GDM1 (cell line): ENCODE results near the gene HSPA8.
"Not testable (repeated sequence)": the region's sequence is repeated elsewhere in the genome, so short reads cannot be mapped to it uniquely, and the experiment has no call there.

Source experiments
- DNase-seq: peaks from one replicate; lab custom pipeline; 2025; lab: John Stamatoyannopoulos, UW

Gene HSPA8

GRCh38 chr11:123072332-123072761 is 10.4 kb upstream of the HSPA8 start:
- no peak for DNase-seq

GRCh38 chr11:123069908-123070821 is 8.2 kb upstream of the HSPA8 start:
- DNase-seq, result no peak

DNA sequence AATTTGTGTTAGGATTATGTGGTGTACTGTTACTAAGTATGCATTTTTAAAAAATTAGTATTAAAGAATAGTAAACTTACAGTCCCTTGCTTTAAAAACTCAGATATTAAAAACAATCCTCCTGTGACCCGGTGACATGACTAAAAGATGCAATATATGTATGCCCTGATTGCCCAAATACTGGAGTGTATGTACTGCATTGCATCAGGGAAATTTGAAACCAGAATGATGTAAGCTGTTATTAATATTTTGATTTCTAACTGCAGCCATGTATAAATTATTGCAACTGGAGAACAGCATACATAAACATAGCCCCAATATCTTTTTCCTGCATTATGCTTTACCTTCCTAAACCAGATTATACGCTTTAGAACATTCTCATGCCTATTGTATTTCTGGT is 3.7 kb upstream of the HSPA8 start:
- DNase-seq, result no peak

DNA sequence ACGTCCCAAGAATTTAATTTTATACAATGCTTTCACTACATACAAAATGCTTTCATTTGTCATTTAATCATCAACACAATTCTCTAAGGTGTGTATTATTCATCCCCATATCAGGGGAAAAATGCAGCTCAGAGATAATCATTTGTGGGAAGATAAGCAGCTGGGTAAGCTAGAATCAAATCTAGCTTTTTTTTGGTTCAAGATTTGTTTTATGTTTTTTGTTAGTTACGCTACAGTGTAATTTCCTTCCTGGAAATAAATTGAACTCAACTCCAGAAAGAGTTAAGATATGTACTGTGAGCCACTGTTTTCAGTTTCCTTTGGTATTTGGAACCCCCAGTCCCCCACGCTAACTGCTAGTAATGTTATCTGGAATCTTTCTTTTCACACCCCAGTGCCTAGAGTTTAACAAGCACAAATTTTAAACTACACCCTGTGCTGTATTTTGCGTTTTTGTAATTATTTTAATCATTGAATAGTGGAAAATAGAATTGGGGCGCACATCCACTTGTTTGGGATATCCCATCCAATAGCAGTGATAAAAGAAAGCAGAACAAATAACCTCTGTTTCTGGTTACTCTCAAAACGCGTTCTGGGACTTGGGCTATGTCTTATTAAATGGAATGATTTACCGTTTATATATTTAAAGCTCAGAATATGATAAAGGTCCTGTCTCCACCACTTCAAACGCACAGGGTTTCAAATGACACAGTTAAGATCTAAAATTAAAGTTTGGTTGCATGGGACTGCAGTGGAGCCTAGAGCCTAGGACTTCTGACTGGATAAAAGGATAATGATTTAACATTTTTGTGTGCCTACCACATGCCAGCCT is 2.1 kb upstream of the HSPA8 start:
- no peak for DNase-seq

DNA sequence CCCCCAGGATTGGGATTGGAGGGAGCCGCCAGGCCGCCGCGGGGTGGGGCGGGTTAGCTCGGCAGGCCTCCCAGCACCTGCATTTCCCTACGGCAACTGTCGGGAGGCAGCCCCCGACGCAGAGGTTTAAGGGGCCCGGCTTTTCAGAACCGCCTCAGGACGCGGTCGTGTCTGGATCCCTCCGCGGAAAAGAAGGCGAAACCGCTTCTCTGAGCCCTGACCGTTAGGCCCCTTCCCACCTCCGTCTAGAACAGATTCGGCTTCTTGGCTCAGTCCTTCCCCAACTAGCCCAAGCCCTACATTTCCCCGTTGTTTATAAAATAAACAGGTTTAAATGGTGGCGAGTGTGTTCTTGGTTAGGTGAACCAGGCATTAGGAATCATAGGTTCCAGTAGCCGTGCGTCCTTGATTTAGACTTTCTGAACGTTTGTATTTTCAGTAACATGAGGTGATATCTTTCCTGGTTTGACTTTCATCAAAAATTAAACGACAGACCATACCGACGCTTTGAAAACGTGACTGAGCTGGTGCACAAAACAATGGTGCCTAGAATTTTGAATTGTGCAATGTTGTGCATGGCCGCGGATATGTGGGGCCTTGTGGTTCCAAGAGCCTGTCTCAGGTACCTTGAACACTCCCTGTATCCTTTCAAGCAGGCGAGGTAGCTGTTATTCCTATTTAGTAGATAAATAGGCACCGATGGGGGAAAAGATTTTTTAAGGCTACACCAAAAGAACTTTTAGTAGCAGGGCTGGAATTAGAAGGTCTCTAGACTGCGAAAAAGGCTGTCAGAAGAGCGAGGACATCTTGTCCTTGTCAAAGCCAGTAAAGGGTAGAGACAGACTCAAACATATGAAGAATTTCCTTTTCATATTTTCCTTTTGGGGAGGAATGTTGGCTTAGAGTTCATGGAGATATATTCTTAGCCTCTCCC is 1.2 kb upstream of the HSPA8 start:
- DNase-seq, result peak; percentile 30

DNA sequence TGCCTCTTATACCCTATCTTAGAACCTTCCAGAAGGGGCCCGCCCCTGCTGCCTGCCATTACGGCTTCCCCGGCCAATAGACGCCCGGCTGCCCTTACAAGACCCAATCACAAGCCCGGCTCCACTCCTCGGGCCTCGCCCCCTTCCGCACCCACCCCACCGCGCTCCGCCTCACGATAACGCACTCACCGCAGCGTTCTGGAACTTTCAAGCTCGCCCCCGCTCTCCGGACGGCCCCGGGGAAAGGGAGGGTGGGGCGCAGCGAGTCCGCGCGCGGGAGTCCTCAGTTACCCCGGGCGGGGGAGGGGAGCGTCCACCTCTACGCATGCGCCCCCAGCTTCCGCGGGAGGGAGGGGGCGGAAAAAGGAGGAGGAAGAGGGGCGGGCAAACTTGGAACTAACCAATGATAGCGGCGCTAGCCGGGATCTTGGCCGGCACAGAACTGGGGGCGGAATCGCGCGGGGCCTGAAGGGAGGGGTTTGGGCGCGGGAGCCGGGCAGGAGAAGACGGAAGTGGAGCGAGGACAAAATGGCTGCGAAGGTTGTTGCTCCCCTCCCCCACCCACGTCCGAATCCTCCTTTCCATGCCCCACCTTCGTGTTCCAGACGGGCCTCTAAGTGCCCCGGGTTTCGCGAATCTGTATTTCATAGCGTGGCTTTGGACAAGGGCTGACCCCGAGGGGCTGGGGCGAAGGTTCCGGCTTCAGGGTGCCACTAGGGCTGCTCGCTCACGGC is 389 bp upstream of the HSPA8 start:
- DNase-seq, result peak; percentile 99

- DNase-seq, result no peak
Measured at GRCh38 chr11:123060277-123061000, 1.5 kb downstream of the HSPA8 start.

DNA sequence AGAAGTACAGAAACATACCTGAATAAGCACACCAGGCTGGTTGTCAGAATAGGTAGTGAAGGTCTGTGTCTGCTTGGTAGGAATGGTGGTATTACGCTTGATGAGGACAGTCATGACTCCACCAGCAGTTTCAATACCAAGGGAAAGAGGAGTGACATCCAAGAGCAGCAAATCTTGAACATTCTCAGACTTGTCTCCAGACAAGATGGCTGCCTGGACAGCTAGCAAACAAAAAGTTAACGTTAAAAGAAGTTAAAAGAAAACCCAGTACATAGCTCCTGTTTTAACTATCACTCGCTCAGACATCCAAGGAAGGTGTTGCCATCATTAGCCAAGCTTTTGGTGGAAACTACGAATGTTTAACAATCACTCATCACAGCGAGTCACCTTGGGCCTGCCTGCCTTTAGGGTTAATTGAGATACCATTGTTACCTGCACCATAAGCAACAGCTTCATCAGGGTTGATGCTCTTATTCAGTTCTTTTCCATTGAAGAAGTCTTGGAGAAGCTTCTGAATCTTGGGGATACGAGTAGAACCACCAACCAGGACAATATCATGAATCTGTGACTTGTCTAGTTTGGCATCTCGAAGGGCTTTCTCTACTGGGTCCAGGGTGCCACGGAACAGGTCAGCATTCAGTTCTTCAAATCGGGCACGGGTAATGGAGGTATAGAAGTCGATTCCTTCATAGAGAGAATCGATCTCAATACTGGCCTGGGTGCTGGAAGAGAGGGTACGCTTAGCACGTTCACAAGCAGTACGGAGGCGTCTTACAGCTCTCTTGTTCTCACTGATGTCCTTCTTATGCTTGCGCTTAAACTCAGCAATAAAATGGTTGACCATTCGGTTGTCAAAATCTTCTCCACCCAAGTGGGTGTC is 2.7 kb downstream of the HSPA8 start:
- DNase-seq, result not testable (repeated sequence)

GRCh38 chr11:123057661-123058305 is 4.2 kb downstream of the HSPA8 start:
- DNase-seq, result no peak

DNA sequence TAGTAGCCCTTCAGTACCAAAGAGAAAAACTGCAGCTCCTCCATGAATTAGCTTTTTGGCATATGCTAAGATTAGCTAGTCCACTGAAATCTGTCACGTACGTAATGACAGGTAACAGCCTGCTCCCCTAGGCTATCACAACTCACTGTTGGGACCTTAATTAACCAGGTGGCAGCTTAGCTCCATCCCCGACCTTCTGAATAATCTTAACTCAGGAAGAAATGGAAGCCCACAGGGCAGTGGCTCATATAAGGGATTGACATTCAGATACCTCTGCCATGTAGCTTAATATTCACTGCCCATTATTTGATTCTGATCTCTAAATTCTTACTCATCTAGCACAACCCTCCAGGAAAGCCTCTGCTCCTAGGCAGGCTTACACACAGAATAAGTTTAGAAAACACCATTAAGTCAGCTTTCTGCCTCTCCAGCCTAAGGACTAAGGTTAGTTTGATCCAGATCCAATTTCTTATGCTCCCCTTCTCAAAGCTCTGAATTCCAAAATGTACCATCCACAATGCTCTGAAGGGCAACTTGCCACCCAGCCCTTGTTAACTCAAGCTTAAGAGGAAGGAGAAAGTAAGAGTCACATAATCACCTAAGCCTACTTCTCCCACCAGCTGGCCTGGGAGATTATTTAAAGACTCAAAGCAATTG is 5.0 kb downstream of the HSPA8 start:
- DNase-seq, result no peak

DNA sequence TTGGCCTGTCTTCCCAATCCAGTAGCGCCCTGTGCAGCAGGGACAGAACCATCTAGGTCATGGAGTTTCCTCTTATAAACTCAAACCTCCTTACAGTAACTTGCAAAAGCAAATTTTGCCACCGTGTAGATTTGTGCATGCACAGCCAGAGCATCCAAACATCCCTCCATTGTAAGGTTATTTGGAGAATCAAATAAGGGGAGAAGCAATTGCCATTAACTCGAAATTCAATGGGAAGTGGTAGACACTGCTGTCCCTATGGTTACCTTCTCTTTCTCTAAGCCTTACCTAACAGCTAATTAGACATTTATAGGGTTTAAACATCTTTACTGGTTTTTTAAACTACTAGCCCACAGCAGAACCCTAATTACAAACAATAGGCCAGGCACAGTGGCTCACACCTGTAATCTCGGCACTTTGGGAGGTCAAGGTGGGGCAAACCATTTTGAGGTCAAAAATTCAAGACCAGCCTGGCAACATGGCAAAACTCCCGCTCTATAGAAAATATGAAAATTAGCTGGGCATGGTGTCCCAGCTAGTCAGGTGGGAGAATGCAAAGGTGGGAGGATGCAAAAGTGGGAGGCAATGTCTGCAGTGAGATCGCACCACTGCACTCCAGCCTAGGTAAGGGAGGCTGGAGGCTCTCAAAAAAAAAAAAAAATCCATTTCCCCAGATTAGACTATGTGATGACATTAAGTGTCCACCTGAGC is 6.6 kb downstream of the HSPA8 start:
- no peak for DNase-seq

- peak; percentile 22 for DNase-seq
Measured at GRCh38 chr11:123054301-123055065, 7.5 kb downstream of the HSPA8 start.

GRCh38 chr11:123052901-123053721 is 8.8 kb downstream of the HSPA8 start:
- no peak for DNase-seq

- DNase-seq, result no peak
Measured at GRCh38 chr11:123051634-123052033, 10.3 kb downstream of the HSPA8 start.

DNA sequence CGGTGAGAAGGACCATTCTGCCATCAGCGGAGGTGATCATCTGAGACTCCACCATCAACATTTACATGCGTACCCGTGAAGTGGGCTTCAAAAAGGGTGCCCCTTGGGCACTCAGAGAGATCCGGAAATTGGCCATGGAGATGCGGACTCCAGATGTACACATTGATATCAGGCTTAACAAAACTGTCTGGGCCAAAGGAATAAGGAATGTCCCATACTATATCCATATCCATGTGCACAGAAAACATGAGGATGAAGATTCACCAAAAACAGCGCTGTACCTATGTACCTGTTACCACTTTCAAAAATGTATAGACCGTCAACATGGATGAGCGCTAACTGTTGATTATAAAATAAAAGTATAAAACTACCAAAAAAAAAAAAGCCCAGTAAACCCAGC is 10.8 kb downstream of the HSPA8 start:
- DNase-seq, result no peak

- no peak for DNase-seq
Measured at GRCh38 chr11:123047947-123048293, 14.0 kb downstream of the HSPA8 start.
